Umbilical cord (tissue), 2 donors: ENCODE results near the gene ZNF585A. TPM values are rescaled to one million over a fixed set of nuclear protein-coding genes. Genes with fewer than 3 reads are reported as not detected.
"Not testable (repeated sequence)": the region's sequence is repeated elsewhere in the genome, so short reads cannot be mapped to it uniquely, and the experiment has no call there.

Experiments used
- DNase-seq: peaks from one replicate; pipeline ENCODE4 v3.0.0-alpha.2; 2015; ENCODE audit warnings: low spot score
- total RNA-seq: library from RNA; depleted of rRNA; stranded (reverse); fragments of >200 nt; gene quantifications from one replicate; pipeline ENCODE4 v1.2.3, GENCODE V29; 2014; ENCODE audit warnings: low replicate concordance; ENCODE audit not compliant: insufficient read depth

The ZNF585A gene
- total RNA-seq = 47.9 TPM

- DNase-seq = peak; percentile 99
Measured at GRCh38 chr19:37172368-37173366, at the start of gene ZNF585A. ZNF585A (minus strand) TSS chr19:37172695; CDS start chr19:37169910, 2,785 bp downstream.

GRCh38 chr19:37221136-37221535 lies 48.6 kb upstream of the ZNF585A start:
- peak; percentile 11 for DNase-seq

GRCh38 chr19:37220383-37220782 lies 47.9 kb upstream of the ZNF585A start:
- DNase-seq = no peak

GRCh38 chr19:37218592-37218935 lies 46.1 kb upstream of the ZNF585A start:
- peak; percentile 6 for DNase-seq

GRCh38 chr19:37217775-37218591 lies 45.5 kb upstream of the ZNF585A start, which contains the start of gene ZNF383:
ZNF383 (plus strand) TSS chr19:37218214; CDS start chr19:37230454, 12,240 bp downstream.
- peak; percentile 98 for DNase-seq

GRCh38 chr19:37217480-37217774 lies 44.9 kb upstream of the ZNF585A start:
- no peak for DNase-seq

- no peak for DNase-seq
Measured at GRCh38 chr19:37197768-37198167, 25.3 kb upstream of the ZNF585A start.

GRCh38 chr19:37197115-37197514 lies 24.6 kb upstream of the ZNF585A start:
- DNase-seq = not testable (repeated sequence)

- not testable (repeated sequence) for DNase-seq
Measured at GRCh38 chr19:37195248-37195647, 22.8 kb upstream of the ZNF585A start.

GRCh38 chr19:37186071-37186470 lies 13.6 kb upstream of the ZNF585A start:
- DNase-seq = not testable (repeated sequence)

GRCh38 chr19:37165635-37166034 lies 6.9 kb downstream of the ZNF585A start:
- no peak for DNase-seq

- DNase-seq = no peak
Measured at GRCh38 chr19:37160153-37160552, 12.3 kb downstream of the ZNF585A start.

- no peak for DNase-seq
Measured at GRCh38 chr19:37148214-37148613, 24.3 kb downstream of the ZNF585A start.

GRCh38 chr19:37136111-37136510 lies 36.4 kb downstream of the ZNF585A start:
- no peak for DNase-seq

GRCh38 chr19:37128821-37129177 lies 43.7 kb downstream of the ZNF585A start:
- no peak for DNase-seq

- no peak for DNase-seq
Measured at GRCh38 chr19:37127999-37128820, 44.3 kb downstream of the ZNF585A start.

- DNase-seq = not testable (repeated sequence)
Measured at GRCh38 chr19:37122093-37122492, 50.4 kb downstream of the ZNF585A start.

- no peak for DNase-seq
Measured at GRCh38 chr19:37114001-37114400, 58.5 kb downstream of the ZNF585A start.

- not testable (repeated sequence) for DNase-seq
Measured at GRCh38 chr19:37111753-37112152, 60.7 kb downstream of the ZNF585A start.

- not testable (repeated sequence) for DNase-seq
Measured at GRCh38 chr19:37104135-37104534, 68.4 kb downstream of the ZNF585A start.

- DNase-seq = no peak
Measured at GRCh38 chr19:37098570-37098969, 73.9 kb downstream of the ZNF585A start.
